Colon (tissue), 2 donors: Measurements from ENCODE around the gene CBARP.

Source experiments
- FAIRE-seq: peaks from 2 replicates; lab custom pipeline; 2012; peaks lifted over from hg19 to GRCh38; lab: Jason Lieb, UNC
- donor health status: control.
- donor health status: control.

Gene CBARP

GRCh38 chr19:1264801-1265614, 27.2 kb upstream of the CBARP start:
- no peak for FAIRE-seq

- FAIRE-seq, result no peak
Observed at GRCh38 chr19:1263188-1263587, 25.4 kb upstream of the CBARP start.

GRCh38 chr19:1262623-1263123, 24.9 kb upstream of the CBARP start:
- FAIRE-seq, result no peak

GRCh38 chr19:1261798-1262622, 24.2 kb upstream of the CBARP start:
- no peak for FAIRE-seq

GRCh38 chr19:1261538-1261797, 23.7 kb upstream of the CBARP start:
- FAIRE-seq, result no peak

- no peak for FAIRE-seq
Observed at GRCh38 chr19:1260749-1261537, 23.1 kb upstream of the CBARP start.

GRCh38 chr19:1259876-1260748, 22.3 kb upstream of the CBARP start:
- FAIRE-seq, result no peak

- FAIRE-seq, result no peak
Observed at GRCh38 chr19:1259206-1259875, 21.5 kb upstream of the CBARP start.

GRCh38 chr19:1258707-1259205, 21.0 kb upstream of the CBARP start:
- FAIRE-seq, result no peak

- FAIRE-seq, result no peak
Observed at GRCh38 chr19:1258163-1258492, 20.3 kb upstream of the CBARP start.

- FAIRE-seq, result no peak
Observed at GRCh38 chr19:1257475-1258162, 19.8 kb upstream of the CBARP start.

- FAIRE-seq, result no peak
Observed at GRCh38 chr19:1256646-1257474, 19.1 kb upstream of the CBARP start.

GRCh38 chr19:1255186-1256161, 17.7 kb upstream of the CBARP start:
- no peak for FAIRE-seq

- no peak for FAIRE-seq
Observed at GRCh38 chr19:1254530-1255185, 16.9 kb upstream of the CBARP start.

- no peak for FAIRE-seq
Observed at GRCh38 chr19:1254081-1254527, 16.3 kb upstream of the CBARP start.

- no peak for FAIRE-seq
Observed at GRCh38 chr19:1253514-1254080, 15.8 kb upstream of the CBARP start.

- no peak for FAIRE-seq
Observed at GRCh38 chr19:1252821-1253513, 15.2 kb upstream of the CBARP start.
